Measurements from ENCODE around the gene GNGT2.
"Not testable (repeated sequence)": the region's sequence is repeated elsewhere in the genome, so short reads cannot be mapped to it uniquely, and the experiment has no call there.

GNGT2 gene

DNA sequence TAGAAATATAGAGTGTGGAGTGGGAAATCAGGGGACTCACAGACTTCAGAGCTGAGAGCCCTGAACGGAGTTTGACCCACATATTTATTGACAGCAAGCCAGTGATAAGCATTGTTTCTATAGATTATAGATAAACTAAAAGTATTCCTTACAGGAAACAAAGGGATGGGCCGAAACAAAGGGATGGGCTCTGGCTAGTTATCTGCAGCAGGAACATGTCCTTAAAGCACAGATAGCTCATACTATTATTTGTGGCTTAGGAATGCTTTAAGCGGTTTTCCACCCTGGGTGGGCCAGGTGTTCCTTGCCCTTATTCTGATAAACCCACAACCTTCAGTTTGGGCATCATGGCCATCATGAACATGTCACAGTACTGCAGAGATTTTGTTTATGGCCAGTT, 39.7 kb downstream of the GNGT2 start:
- DNase-seq (ENCODE audit: low read depth in 2 of 2), result not testable (repeated sequence)

DNA sequence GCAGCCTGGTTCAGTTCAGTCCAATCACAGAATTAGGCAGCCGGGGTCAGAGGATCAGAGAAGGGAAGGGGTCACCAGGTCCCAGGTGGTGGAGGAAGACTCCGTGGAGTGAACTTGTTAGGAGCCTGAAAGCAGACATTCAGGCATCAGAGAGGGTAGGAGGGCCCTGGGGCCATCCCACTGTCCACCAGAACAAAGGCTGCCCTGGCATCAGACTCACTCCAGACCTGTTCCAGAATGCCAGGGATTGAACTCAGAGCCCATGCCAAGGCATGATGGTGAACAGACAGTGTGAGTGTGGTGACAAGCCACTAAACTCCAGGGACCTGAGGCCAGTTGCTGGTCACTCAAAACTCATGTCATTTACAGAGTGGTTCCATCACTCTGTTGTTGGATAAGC, 40.2 kb downstream of the GNGT2 start:
- DNase-seq (ENCODE audit: low read depth in 2 of 2), result no peak

DNA sequence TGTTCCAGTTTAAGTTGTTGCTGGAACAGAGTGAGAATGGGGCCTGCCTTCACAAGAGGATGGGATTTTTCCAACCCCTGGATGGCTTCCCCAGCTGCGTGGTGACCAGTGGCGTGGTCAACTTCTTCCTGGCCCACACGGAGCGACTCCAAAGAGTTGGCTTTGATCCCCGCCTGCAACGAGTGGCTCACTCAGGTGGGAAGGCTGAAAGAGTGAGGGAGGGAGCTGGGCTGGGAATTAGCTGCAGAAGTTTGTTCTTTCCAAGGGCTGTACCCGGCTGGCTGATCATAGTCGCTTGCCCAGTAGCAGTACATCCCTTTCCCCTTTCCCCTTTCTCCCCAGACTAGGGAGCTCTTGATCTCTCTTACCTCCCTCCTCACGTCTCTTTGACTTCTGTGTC, 41.7 kb downstream of the GNGT2 start:
- no peak for DNase-seq (ENCODE audit: low read depth in 2 of 2)

DNA sequence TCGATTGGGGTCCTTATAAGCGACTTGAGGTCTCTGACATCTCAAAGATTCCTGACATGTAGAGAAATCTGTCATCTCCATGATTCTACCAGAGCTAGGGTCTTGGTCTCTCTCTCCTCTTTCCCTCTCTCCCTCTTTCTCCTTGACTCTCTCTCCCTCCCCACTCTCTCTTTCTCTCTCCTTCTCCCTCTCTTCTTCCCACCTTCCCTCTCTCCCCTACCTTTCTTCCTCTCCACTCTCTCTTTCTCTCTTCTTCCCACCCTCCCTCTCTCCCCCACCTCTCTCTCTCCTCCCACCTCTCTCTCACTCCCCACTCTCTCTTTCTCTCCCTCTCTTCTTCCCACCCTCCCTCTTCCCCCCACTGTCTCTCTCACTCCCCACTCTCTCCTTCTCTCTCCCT, 45.2 kb downstream of the GNGT2 start:
- no peak for DNase-seq (ENCODE audit: low read depth in 2 of 2)

DNA sequence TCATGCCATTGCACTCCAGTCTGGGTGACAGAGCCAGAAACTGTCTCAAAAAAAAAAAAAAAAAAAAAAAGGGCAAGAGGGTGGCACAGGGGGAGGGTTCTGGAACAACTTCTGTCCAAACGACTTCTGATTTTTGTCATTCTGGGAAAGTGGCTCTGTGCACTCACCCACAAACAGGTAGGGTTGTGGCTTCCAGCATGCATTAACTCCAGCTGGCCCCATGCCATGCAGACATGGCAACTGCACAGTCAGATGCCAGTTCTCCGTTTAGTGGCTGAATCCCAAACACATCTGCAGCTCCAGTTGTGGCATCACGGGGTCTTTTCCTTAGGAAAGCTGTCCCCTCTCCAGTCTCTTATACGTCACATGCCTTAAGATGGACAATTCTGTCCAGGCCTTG, 47.5 kb downstream of the GNGT2 start:
- DNase-seq (ENCODE audit: low read depth in 2 of 2), result no peak

DNA sequence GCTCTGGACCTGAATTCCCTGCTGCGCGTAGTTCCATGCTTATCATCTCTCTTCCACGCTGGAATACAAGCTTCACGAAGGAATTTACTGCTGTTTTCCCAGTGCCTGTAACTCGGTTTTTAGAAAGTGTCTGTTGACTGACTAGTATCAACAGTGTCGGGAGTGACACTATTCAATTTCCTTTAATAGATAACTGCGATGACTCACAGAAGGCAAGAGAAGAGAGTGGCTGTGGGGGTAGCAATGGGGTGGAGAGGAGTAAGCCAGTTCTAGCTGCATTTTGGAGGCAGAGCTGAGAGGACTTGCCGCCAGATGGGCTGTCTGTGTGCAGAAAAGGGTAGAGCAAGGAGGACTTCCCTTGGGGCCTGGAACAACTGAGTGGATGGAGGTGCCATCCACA, 52.6 kb downstream of the GNGT2 start:
- DNase-seq (ENCODE audit: low read depth in 2 of 2), result no peak

- no peak for DNase-seq (ENCODE audit: low read depth in 2 of 2)
These were observed 54.1 kb downstream of the GNGT2 start for GRCh38 chr17:49156256-49156655.
